GM18907 (cell line): ENCODE measurements around the gene MYO3B.
A peak's percentile ranks its signal among the peaks of the same experiment; 100 is the strongest.
"Not testable (repeated sequence)": the region's sequence is repeated elsewhere in the genome, so short reads cannot be mapped to it uniquely, and the experiment has no call there.

ENCODE experiments used
- ATAC-seq: cut with Tn5 transposase; IDR thresholded peaks from one replicate; pipeline ENCODE4 v1.9.1; 2021; ENCODE audit warnings: mild to moderate bottlenecking, moderate library complexity; ENCODE audit not compliant: unreplicated experiment

The MYO3B gene

DNA sequence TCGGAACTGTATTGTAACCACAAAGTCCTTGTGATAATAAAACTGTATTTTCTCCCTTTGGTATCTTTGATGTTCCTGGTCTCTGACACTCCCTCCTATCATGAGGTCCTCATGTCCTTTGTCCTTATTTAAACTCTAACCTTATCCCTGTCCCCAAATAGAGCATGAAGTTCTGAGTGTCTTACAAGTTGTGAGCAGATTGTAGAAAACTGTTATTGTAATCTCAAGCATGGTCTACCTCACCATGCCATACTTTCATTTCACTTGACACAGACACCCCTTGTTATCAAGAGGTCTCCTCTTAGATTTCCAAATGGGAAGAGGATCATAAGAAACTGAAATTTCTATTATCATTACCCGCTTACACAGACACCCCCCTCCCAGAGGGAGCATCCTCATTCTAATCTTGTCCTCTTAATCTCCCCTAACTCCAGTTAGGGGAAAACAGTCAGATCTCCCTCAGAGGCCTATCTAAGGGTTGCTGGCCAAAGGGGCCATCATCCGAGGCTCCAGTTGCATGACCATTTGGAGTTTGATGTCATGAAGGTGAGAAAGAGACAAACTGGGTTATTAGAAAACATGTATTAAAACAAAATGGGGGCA lies 29.0 kb downstream of the MYO3B start:
- ATAC-seq = no peak

GRCh38 chr2:170207901-170208300 lies 30.0 kb downstream of the MYO3B start:
- ATAC-seq = no peak

GRCh38 chr2:170208967-170209366 lies 31.0 kb downstream of the MYO3B start:
- ATAC-seq = no peak

DNA sequence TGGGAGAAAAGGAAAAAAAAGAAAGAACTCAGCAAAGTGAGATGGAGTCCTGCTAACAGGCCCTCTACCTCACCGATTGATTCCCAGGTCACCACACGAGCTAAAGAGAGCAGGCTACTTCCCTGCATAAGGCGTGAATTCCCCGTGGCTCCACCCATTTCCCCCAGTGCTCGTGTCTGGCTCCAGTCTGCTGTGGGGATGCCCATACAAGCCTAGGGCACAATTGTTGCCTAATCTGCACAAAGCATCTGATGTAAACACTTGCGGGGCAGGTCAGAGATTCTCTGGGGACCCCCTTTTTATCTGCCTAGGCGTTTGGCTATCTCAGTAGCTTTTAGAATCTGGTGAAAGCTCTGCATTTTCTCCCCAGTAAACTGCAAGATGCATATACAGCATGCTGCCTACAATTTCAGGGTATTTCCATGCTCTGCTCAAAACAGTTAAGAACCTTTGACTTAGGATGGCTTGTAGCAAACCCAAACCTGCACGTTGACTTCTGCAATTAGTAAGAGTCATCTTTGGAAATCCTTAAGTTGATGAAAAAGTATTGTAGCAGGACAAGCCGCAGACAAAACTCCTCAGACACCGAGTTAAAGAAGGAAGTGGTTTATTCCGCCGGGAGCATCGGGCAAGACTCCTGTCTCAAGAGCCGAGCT lies 34.8 kb downstream of the MYO3B start:
- peak; percentile 77 for ATAC-seq

DNA sequence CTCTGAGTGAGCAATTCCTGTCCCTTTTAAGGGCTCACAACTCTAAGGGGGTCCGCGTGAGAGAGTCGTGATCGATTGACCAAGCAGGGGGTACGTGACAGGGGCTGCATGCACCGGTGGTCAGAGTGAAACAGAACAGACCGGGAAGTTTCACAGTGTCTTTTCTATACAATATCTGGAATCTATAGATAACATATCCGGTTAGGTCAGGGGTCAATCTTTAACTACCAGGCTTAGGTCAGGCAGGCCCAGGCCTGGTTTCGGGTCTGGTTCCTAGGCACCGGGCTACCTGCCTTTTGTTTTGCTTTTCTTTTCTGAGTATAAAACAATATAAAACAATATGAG lies 35.3 kb downstream of the MYO3B start:
- not testable (repeated sequence) for ATAC-seq

DNA sequence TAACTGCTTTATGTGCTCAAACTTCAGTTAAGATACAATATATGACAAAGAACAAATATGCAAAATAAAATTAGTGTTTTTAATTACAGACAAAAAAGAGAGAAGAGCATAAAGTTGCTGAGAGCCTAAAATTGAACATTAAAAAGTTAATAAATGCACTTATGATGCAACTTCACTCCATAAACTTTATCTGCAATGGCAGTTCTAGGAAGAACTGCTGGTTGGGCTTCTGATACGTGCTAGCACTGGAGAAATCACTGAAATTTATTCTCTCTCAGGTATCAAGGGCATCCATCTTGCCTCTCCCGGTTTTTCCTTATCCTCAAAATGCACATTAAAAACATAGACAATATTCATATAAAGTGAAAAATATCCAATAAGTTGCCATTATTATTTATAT lies 35.7 kb downstream of the MYO3B start:
- ATAC-seq = no peak

DNA sequence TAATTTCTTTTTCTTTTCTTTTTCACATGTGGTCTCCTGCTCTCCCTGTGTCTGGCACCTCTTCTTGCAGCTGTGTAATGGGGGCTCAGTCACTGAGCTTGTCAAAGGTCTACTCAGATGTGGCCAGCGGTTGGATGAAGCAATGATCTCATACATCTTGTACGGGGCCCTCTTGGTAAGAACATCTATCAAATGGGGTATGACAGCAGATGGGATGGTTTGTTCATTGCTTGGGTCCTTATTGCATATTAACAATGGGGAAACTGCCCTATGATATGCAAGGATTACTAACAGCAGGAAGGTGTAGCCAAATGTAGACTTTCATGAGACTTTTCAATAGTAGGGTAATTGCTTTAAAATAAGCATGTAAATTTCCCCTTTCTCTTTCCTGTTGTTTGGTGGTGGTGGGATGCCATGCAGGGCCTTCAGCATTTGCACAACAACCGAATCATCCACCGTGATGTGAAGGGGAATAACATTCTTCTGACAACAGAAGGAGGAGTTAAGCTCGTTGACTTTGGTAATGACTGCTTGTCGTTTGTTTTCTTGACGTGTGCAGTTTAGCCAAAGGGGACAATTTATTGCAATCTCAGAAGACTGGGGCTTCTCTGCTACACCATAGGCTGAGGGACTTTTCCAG lies 36.5 kb downstream of the MYO3B start:
- no peak for ATAC-seq

GRCh38 chr2:170215021-170215420 lies 37.1 kb downstream of the MYO3B start:
- ATAC-seq = no peak

DNA sequence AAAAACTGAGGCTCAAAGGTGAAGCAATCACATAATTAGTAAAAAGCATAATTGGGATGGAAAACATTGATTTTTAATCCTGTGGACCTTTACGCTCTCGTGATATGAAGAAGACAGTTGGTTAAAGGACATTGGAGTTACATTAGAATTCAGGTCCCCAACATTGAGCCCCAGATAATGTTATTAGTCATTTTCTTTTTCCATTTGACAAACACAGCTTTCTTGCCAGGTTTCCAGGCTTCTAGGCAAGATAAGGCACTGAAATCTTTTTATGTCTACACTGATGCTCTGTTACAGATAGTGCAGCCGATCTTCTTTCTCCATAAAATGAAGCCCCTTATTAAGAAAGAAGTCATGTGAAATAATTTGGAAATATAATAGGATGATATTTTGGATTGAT lies 38.5 kb downstream of the MYO3B start:
- no peak for ATAC-seq

- ATAC-seq = no peak
Measured at GRCh38 chr2:170216981-170217380, 39.0 kb downstream of the MYO3B start.

- no peak for ATAC-seq
Measured at GRCh38 chr2:170217778-170218251, 39.9 kb downstream of the MYO3B start.

GRCh38 chr2:170218456-170218855 lies 40.5 kb downstream of the MYO3B start:
- ATAC-seq = no peak

DNA sequence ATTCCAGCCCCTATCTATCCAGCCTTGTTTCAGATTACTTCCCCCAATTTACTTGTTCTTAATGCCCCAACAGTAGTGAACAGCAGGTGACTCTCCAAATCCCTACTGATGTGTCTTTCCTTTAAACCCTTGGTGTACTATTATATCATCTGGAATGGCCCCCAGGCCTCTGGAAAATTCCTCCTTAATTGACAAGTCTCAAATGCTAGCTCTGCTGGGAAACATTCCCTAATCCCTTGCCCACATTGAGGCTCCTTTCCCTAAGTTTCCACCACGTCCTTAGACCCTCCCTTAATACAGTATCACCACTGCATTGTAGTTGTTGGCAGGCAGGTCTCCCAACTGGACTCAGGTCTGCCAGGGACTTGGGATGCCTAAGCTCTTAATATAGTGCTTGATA lies 41.0 kb downstream of the MYO3B start:
- ATAC-seq = no peak

DNA sequence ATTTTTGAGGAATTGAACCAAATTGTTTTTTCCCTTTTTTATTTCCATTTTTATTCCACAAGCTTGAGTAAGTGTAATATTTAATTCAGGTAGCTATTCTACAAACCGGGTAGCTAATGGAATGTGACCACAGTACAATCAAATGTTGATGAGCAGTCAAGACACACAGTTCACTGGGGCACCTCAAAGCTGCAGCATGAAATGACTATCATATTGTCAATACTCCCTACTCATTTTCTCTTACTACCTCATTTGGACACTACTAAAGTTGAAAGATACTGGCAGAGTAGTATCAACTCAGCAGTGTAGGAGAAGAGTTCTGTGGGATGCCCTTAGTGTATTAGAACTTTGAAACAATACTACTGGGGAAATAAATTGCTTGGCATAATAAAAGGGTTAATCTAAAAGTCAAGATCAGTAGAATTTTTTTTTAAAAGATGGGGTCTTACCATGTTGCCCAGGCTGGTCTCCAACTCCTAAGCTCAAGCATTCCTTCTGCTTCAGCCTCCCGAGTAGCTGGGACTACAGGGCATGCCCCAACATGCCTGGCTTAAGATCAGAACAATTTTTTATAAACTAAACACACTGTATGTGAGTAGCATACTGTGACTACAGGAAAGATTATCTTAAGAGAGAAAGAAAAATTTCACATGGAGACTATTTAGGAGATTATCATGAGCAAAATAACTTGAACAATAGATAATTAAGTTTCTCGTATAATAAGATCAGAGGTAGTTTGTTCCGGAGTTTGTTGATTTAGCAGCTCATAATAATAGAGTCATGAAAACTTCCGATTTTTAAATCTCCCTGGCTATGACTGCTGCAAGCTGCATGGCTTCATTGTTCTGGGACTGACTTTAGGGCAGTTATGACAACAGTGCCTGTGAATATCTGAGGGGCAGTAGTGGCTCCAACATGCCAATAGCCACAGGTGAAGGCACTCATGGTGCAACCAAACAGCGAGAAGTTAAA lies 43.7 kb downstream of the MYO3B start:
- no peak for ATAC-seq

DNA sequence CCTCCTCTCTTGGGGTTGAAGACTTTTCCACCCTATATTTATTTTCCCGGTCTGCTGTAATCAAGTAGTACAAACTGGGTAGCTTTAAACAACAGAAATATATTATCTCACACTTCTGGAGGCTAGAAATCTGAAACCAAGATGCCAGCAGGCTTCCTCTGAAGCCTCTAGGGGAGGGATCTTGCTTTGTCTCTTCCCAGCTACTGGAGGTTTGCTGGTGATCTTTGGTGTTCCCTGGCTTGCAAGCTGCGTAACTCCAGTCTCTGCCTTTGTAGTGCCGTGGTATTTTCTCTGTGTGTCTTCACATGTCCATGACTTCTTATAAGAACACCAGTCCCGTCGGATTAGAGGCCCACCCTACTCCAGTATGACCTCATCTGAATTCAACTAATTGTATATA lies 44.4 kb downstream of the MYO3B start:
- no peak for ATAC-seq

DNA sequence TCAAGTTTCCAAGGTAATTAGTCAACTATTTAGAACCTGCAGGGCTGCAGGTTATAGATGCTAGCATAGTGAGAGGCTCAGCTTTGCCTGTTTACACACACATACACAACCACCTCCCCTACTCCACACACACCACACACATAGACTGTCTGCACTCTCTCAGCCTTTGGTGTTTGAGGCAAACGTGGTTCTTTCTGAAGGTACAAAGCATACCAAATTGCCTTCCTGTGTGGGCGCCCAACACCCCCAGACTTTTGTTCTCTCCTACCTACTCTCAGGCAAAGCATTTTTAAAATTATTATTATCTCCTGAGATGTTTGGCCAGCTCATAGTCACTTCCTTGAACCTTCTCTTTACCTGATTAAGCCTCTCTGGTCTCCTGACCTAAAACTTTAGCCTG lies 44.9 kb downstream of the MYO3B start:
- ATAC-seq = no peak

- ATAC-seq = no peak
Measured at GRCh38 chr2:170224692-170225294, 46.8 kb downstream of the MYO3B start.

DNA sequence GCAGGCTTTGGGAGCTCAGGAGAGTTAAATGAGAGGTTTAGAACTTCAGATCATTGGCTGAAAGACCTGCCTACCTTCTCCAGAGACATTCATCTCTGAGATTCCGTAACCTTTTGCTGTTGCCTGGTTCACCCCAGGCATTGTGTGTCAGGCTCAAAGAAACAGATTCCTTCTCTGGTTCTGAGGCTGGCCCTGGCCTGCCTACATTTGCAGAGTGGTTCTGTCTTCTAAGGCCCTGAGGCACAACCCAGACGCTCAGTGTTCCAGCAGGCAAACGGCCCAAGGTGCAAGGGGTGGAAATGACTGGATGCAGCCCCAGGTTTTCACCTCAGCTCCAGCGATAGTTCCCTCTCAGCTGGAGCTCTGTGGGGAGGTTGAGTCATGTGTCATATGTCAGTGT lies 48.3 kb downstream of the MYO3B start:
- ATAC-seq = no peak

DNA sequence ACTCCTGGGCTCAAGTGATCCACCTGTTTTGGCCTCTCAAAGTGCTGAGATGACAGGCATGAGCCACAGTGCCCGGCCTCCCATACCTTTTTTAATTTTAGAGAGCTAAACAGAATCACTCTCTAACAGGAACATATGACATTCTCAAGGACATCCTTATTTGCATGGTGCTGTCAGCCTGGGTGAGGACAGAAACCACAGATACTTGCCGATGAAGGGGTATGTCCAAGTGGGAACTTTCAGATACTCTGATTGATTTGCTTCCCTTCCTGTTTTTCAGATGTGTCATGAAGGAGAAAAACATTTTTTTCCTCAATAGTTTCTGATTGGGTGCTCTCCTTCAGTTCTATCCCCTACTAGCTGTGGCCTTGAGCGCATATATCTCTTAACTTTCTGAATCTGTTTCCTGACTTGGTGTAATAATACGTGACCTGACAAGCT lies 49.6 kb downstream of the MYO3B start:
- peak; percentile 74 for ATAC-seq

- ATAC-seq = no peak
Measured at GRCh38 chr2:170227951-170228350, 50.0 kb downstream of the MYO3B start.

GRCh38 chr2:170228429-170228828 lies 50.5 kb downstream of the MYO3B start:
- ATAC-seq = no peak
